HepG2 (cell line): ENCODE measurements around the gene C5orf15. TPM values are rescaled to one million over a fixed set of nuclear protein-coding genes. Genes with fewer than 3 reads are reported as not detected.

Source experiments
- AKAP8 ChIP-seq: sonication (generic); formaldehyde crosslinking; IDR thresholded peaks from 2 replicates; pipeline ENCODE4 v1.5.1; 2020; ENCODE audit warnings: mild to moderate bottlenecking, missing genetic modification reagents
- ASH2L ChIP-seq: fragments of 300-600, 200-600 bp; sonication (generic); IDR thresholded peaks from 2 replicates; pipeline ENCODE4 v1.7.0; 2017; ENCODE audit warnings: low read depth, mild to moderate bottlenecking, moderate library complexity, mixed read lengths, low read length; ENCODE audit not compliant: insufficient read length
- EED ChIP-seq: sonication (generic); formaldehyde crosslinking; IDR thresholded peaks from 2 replicates; pipeline ENCODE4 v1.5.0; 2020; ENCODE audit warnings: mild to moderate bottlenecking, missing genetic modification reagents
- KDM6A ChIP-seq: IDR thresholded peaks from 2 replicates; pipeline ENCODE4 v1.6.1; 2016; ENCODE audit warnings: low read depth
- MTA1 ChIP-seq: sonication (generic); formaldehyde crosslinking; IDR thresholded peaks from 2 replicates; pipeline ENCODE4 v1.4.0; 2020; ENCODE audit warnings: missing genetic modification reagents, mild to moderate bottlenecking, borderline replicate concordance
- NR2F6 ChIP-seq, 2 experiments: IDR thresholded peaks; 2 replicates each; pipeline ENCODE4 v1.6.1; 2016; ENCODE audit warnings: antibody characterized with exemption in 1 of 2, mild to moderate bottlenecking in 1 of 2
- TBX2 ChIP-seq: sonication (generic); formaldehyde crosslinking; IDR thresholded peaks from 2 replicates; pipeline ENCODE4 v1.5.0; 2020; ENCODE audit warnings: missing genetic modification reagents, mild to moderate bottlenecking, borderline replicate concordance
- ZFAT ChIP-seq: sonication (generic); formaldehyde crosslinking; conservative IDR thresholded peaks from 2 replicates; pipeline ENCODE4 v1.8.1; 2023; ENCODE audit warnings: missing genetic modification reagents, inconsistent platforms
- ZNF138 ChIP-seq: sonication (generic); formaldehyde crosslinking; IDR thresholded peaks from 2 replicates; pipeline ENCODE4 v1.5.0; 2020; ENCODE audit warnings: mild to moderate bottlenecking, low read depth, missing genetic modification reagents
- ZNF660 ChIP-seq: sonication (generic); formaldehyde crosslinking; IDR thresholded peaks from 2 replicates; pipeline ENCODE4 v1.5.1; 2020; ENCODE audit warnings: mild to moderate bottlenecking, low read depth, missing genetic modification reagents, borderline replicate concordance
- ZNF709 ChIP-seq: sonication (generic); formaldehyde crosslinking; IDR thresholded peaks from 2 replicates; pipeline ENCODE4 v1.5.0; 2020; ENCODE audit warnings: mild to moderate bottlenecking, missing genetic modification reagents
- ZNF749 ChIP-seq: sonication (generic); formaldehyde crosslinking; IDR thresholded peaks from 2 replicates; pipeline ENCODE4 v1.8.0; 2022; ENCODE audit warnings: mild to moderate bottlenecking, missing genetic modification reagents, moderate library complexity, borderline replicate concordance
- polyA plus RNA-seq, 8 experiments: library from polyadenylated mRNA; depleted of rRNA in 3 of 8; stranded (reverse) in 7 of 8; unstranded in 1 of 8; fragments of >200 nt; fragmentation: Illumina TruSeq in 4 of 8; extraction: Trizol in 4 of 8; gene quantifications; 2 replicates each; pipeline versions ENCODE4 v1.2.1 to v1.2.3, GENCODE V29; 2011 to 2016; ENCODE audit warnings: low read depth in 4 of 8, missing spikeins in 1 of 8, mixed read lengths in 1 of 8; ENCODE audit not compliant: insufficient read depth in 1 of 8
- total RNA-seq, 5 experiments: library from RNA; depleted of rRNA; stranded (reverse); fragments of >200 nt; fragmentation: Illumina TruSeq; extraction: Trizol; gene quantifications; 2 replicates each; pipeline ENCODE4 v1.2.3, GENCODE V29; 2016; ENCODE audit warnings: low read depth in 1 of 5
- TF ChIP-seq, protein P1 (sequence below): sonication (generic); formaldehyde crosslinking; IDR thresholded peaks from 2 replicates; pipeline ENCODE4 v1.8.0; 2022; ENCODE audit warnings: mild to moderate bottlenecking, missing genetic modification reagents, moderate library complexity
- TF ChIP-seq, protein P2 (sequence below): sonication (generic); formaldehyde crosslinking; IDR thresholded peaks from 2 replicates; pipeline ENCODE4 v1.4.0; 2020; ENCODE audit warnings: missing genetic modification reagents
- TF ChIP-seq, protein P3 (sequence below): sonication (generic); formaldehyde crosslinking; IDR thresholded peaks from 2 replicates; pipeline ENCODE4 v1.8.0; 2022; ENCODE audit warnings: missing genetic modification reagents, mild to moderate bottlenecking, inconsistent platforms, borderline replicate concordance
- TF ChIP-seq, protein P4 (sequence below): sonication (generic); formaldehyde crosslinking; IDR thresholded peaks from 2 replicates; pipeline ENCODE4 v1.4.0; 2020; ENCODE audit warnings: missing genetic modification reagents; ENCODE audit errors: not compliant biosample characterization
- TF ChIP-seq, protein P5 (sequence below): sonication (generic); formaldehyde crosslinking; IDR thresholded peaks from 2 replicates; pipeline ENCODE4 v1.8.0; 2022; ENCODE audit warnings: missing genetic modification reagents, mild to moderate bottlenecking, borderline replicate concordance

C5orf15 gene
- total and polyA plus RNA-seq, 2 of the 13 experiments (the other 11 are each of a cell fraction or from before 2014, with no cell fraction given): 58.5 to 82.7 TPM

DNA sequence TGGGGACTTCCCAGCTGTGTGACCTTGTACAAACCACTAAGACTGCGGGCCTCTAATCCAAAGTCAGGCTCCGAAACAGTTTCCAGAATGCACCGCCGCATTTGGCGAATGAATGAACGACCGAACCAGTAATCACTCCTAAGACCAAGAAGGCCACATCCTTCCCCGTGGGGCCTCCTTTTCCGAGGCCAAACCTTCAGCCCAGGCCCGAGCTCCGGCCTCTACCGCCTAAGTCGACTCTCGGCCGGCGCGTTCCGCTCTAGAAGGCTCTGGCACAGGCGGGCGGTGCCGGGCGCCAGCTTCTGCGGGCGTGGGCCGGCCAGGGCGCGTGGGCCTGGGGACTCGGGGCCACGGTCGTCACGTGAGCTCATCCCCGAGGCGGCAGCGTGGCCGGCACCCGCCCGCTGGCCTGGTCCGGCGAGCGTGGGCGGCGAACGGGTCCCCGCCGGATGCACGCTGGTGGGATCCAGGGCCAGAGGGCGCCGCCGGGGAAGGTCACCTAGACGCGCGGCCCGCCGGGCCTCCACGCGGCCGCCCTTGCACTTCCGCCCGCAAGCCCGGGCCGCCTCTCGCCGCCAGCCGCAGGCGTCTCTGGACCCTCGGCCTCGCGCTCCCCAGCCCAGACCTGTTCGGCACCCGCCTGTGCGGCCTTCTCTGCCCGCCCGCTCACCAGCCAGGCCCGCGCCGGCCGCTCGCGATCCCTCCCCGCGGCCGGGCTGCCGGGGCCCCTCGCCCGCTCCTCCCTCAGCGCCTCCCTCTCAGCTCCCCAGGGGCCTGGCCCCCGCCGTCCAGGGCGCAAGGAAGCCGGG is 35.6 kb upstream of the C5orf15 start (continued):
- TF ChIP-seq ASH2L: peak; percentile 59
- TF ChIP-seq, protein P1, sequence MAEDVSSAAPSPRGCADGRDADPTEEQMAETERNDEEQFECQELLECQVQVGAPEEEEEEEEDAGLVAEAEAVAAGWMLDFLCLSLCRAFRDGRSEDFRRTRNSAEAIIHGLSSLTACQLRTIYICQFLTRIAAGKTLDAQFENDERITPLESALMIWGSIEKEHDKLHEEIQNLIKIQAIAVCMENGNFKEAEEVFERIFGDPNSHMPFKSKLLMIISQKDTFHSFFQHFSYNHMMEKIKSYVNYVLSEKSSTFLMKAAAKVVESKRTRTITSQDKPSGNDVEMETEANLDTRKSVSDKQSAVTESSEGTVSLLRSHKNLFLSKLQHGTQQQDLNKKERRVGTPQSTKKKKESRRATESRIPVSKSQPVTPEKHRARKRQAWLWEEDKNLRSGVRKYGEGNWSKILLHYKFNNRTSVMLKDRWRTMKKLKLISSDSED (CRISPR knock-in tag): 0 out of 2 replicates have a peak, but pooled peaks have one; percentile 53
- TF ChIP-seq, protein P2, sequence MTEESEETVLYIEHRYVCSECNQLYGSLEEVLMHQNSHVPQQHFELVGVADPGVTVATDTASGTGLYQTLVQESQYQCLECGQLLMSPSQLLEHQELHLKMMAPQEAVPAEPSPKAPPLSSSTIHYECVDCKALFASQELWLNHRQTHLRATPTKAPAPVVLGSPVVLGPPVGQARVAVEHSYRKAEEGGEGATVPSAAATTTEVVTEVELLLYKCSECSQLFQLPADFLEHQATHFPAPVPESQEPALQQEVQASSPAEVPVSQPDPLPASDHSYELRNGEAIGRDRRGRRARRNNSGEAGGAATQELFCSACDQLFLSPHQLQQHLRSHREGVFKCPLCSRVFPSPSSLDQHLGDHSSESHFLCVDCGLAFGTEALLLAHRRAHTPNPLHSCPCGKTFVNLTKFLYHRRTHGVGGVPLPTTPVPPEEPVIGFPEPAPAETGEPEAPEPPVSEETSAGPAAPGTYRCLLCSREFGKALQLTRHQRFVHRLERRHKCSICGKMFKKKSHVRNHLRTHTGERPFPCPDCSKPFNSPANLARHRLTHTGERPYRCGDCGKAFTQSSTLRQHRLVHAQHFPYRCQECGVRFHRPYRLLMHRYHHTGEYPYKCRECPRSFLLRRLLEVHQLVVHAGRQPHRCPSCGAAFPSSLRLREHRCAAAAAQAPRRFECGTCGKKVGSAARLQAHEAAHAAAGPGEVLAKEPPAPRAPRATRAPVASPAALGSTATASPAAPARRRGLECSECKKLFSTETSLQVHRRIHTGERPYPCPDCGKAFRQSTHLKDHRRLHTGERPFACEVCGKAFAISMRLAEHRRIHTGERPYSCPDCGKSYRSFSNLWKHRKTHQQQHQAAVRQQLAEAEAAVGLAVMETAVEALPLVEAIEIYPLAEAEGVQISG: peak; percentile 44; the same call in 1 of the 2 replicates
- TF ChIP-seq, protein P3, sequence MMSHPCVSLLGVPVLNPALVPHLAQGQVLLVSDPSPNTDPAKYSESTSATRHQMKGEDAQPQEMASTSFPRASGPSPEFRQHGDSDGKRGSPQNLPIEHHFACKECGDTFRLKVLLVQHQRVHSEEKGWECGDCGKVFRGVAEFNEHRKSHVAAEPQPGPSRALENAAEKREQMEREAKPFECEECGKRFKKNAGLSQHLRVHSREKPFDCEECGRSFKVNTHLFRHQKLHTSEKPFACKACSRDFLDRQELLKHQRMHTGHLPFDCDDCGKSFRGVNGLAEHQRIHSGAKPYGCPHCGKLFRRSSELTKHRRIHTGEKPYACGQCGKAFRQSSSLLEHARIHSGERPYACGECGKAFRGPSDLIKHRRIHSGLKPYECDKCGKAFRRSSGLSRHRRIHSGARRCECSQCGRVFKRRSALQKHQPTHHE (CRISPR knock-in tag): no peak
- 0 out of 2 replicates have a peak, but pooled peaks have one; percentile 56 for TF ChIP-seq ZNF138
- TF ChIP-seq ZFAT (CRISPR knock-in tag): 0 out of 2 replicates have a peak, but pooled peaks have one; percentile 3
- TF ChIP-seq MTA1 (CRISPR knock-in tag): 0 out of 2 replicates have a peak, but pooled peaks have one; percentile 16
- TF ChIP-seq ZNF749: 0 out of 2 replicates have a peak, but pooled peaks have one; percentile 15
- TF ChIP-seq AKAP8: peak; percentile 58; the same call in 1 of the 2 replicates
- TF ChIP-seq, protein P4, sequence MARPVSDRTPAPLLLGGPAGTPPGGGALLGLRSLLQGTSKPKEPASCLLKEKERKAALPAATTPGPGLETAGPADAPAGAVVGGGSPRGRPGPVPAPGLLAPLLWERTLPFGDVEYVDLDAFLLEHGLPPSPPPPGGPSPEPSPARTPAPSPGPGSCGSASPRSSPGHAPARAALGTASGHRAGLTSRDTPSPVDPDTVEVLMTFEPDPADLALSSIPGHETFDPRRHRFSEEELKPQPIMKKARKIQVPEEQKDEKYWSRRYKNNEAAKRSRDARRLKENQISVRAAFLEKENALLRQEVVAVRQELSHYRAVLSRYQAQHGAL (CRISPR knock-in tag): peak; percentile 68
- TF ChIP-seq NR2F6 (IDR thresholded peaks at IDR 0.05): no peak
- no peak for TF ChIP-seq NR2F6 (CRISPR knock-in tag; IDR thresholded peaks at IDR 0.05)
- TF ChIP-seq, protein P5, sequence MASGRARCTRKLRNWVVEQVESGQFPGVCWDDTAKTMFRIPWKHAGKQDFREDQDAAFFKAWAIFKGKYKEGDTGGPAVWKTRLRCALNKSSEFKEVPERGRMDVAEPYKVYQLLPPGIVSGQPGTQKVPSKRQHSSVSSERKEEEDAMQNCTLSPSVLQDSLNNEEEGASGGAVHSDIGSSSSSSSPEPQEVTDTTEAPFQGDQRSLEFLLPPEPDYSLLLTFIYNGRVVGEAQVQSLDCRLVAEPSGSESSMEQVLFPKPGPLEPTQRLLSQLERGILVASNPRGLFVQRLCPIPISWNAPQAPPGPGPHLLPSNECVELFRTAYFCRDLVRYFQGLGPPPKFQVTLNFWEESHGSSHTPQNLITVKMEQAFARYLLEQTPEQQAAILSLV (CRISPR knock-in tag): peak; percentile 42; the same call in 1 of the 2 replicates
- TF ChIP-seq KDM6A (CRISPR knock-in tag): no peak
- no peak for TF ChIP-seq ZNF660 (CRISPR knock-in tag)
- TF ChIP-seq EED (CRISPR knock-in tag): peak; percentile 59; the same call in 1 of the 2 replicates
- TF ChIP-seq ZNF709 (CRISPR knock-in tag): peak; percentile 53; the same call in 1 of the 2 replicates
- peak; percentile 64; the same call in 1 of the 2 replicates for TF ChIP-seq TBX2 (CRISPR knock-in tag)
